Stimulated activated CD4-positive, alpha-beta T cell treated with anti-CD3 and anti-CD28 coated beads, Interleukin-2, amount 100 ng/mL, for 4 hours (primary cell): Measurements from ENCODE around the gene SEC62.

Experiments
- DNase-seq: peaks from one replicate; pipeline ENCODE4 v3.0.0-alpha.2; 2020; ENCODE audit warnings: low read depth

SEC62 gene, protein sequence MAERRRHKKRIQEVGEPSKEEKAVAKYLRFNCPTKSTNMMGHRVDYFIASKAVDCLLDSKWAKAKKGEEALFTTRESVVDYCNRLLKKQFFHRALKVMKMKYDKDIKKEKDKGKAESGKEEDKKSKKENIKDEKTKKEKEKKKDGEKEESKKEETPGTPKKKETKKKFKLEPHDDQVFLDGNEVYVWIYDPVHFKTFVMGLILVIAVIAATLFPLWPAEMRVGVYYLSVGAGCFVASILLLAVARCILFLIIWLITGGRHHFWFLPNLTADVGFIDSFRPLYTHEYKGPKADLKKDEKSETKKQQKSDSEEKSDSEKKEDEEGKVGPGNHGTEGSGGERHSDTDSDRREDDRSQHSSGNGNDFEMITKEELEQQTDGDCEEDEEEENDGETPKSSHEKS

GRCh38 chr3:169966428-169966950 is at the start of gene SEC62:
TSS of gene SEC62 (plus strand) at chr3:169966807. CDS start at chr3:169966823, 16 bp downstream.
- DNase-seq, result peak; percentile 95

- DNase-seq, result no peak
Observed at GRCh38 chr3:169923189-169923588, 43.4 kb upstream of the SEC62 start.

DNA sequence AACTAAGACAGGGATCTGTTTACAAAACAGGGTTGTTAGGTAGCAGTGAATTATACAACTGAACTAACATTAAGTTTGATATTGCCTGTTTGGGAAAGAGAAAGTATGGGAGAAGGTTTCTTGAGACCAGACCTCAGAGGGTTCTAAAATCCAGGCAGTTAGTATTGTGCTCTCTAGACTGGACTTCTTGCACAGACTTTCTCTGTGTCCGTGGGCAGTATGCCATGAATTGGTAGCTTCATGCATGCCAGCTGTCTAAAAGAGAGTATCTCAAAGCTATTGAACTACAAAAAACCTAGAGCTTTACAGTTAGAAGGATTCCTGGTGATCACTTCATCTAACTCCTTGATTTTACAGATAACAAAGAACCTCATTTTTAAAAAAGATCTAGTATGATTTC is 42.8 kb upstream of the SEC62 start:
- no peak for DNase-seq

- no peak for DNase-seq
Observed at GRCh38 chr3:169929830-169930519, 36.6 kb upstream of the SEC62 start.

GRCh38 chr3:169930843-169931242 is 35.8 kb upstream of the SEC62 start:
- no peak for DNase-seq

- DNase-seq, result no peak
Observed at GRCh38 chr3:169931747-169932520, 34.7 kb upstream of the SEC62 start.

GRCh38 chr3:169939320-169939719 is 27.3 kb upstream of the SEC62 start:
- no peak for DNase-seq

DNA sequence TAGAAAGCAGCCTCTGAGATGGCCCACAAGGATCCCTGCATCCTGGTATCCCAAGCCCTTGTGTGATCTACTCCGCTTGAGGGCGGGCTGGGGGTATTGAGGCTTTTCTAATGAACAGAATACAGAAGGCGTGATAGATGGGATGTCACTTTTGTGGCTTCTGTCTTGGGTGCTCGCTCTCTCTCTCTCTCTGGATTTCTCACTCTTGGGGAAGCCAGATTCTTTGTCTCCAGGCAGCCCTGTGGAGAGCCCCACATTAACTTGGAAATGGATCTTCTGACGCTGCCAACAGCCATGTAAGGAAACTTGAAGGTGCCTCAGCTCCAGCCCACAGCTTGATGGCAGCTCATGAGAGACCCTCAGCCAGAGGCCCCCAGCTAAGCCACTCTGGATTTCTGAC is 26.9 kb upstream of the SEC62 start:
- no peak for DNase-seq

GRCh38 chr3:169940470-169941181 is 26.0 kb upstream of the SEC62 start:
- no peak for DNase-seq

DNA sequence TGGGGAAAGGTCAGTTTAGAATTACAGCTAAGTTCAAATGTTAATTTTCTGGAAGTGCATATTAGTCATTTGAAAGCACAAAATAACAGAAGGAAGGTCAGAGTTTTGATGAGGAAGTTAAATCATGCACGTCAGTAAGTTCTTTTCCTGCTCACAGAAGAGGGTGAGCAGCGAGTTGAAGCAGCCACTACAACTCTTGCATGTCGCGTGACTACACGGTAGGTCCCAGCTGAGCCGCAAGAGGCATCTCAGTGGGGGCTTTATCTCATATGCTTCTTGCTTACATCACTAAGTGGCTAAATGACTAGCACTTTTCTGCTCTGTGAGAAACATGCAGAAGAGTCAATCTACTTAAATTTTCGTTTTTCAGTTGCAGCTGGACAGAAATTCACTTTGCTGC is 21.3 kb upstream of the SEC62 start:
- no peak for DNase-seq

DNA sequence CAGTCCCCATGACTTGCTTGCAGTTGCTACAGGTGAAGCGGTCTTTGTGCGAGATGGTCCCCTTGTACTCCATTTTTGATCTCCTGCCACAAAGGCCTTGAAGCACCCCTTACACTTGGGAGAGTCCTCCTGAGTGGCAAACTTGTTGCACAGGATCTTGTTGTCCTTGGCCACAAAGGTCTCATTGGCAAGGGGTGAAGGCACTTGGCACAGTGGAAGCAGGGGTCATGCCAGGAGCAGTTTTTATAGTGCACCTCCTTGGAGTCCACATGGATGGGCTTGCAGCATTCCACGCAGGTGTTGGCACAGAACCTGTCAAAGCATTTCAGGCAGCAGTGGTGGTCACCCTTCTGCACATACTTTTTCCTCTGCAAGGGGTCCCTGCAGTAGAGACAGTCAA is 20.3 kb upstream of the SEC62 start:
- DNase-seq, result no peak

GRCh38 chr3:169948559-169949448 is 17.8 kb upstream of the SEC62 start:
- no peak for DNase-seq

DNA sequence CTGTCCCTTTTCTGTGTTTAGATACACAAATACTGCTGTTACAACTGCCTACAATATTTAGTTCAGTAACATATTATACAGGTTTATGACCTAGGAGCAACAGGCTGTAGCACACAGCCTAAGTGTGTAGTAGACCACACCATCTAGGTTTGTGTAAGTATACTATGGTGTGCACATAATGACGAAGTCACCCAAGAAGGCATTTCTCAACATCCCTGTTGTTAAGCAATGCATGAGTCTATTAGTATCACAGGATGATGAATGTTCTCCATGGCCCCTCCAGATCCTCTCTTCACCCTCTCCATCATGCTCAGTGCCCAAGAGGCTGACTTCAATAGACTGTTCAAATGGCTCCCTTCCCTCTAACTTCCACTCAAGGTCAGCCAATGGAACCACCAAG is 14.6 kb upstream of the SEC62 start:
- no peak for DNase-seq

DNA sequence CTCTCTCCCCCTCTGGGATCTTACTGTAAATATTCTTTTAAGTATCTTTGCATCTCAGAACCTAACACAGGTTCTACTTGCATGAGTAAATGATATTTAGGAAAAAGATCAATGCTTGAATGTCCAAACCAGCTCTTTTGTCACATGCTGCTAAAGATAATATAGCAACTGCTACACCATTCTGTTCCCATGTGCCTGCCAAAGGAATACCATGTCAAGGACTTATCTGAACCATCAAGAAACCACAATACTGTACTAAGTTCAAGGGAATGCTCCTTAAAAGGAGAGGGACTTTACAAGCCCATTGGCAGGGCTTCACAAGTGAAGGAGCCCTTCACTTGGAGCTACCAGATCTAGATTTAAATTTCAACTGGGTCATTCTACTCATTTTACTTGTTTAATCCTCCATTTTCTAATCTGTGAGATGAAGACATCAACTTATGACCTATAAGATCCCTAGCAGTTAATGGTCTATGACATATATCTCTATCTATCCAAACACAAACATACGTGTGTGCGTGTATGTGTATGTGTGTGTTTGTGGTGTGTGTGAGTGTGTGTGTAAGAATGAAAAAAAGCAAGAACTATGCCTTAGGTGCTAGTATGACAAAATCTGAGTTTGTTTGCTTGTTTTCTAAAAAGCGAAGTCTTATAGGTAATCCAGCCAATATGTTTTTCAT is 13.0 kb upstream of the SEC62 start:
- no peak for DNase-seq

DNA sequence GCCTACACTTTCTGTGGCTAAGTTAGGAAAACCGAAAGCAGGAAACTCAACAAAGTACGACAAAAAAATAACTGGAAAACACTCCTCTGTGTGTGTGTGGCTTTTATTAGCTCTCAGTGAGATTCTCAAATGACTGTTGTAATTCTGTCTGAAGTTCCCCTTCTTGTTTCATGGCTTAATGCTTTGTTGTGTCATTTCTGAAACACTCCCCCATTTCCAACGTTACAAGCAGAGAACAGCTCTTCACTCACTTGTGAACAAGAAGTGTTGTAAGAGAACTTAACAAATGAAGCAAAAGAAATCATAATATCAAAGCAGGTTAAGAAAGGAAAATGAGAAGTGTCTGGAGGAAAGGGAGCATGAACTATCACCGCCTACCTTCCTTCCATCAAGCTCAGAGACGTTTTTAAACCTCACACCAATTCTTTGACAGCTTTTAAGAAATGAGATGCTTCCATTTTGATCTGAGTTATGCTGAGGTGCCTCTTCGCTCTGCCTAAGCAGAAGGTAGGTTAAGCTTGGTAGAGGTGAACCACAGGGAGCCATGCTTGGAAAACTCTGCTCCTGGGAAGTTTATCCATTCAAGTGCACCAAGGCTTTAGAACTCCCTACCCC is 12.4 kb upstream of the SEC62 start:
- DNase-seq, result no peak

- DNase-seq, result no peak
Observed at GRCh38 chr3:169955406-169955805, 11.2 kb upstream of the SEC62 start.

DNA sequence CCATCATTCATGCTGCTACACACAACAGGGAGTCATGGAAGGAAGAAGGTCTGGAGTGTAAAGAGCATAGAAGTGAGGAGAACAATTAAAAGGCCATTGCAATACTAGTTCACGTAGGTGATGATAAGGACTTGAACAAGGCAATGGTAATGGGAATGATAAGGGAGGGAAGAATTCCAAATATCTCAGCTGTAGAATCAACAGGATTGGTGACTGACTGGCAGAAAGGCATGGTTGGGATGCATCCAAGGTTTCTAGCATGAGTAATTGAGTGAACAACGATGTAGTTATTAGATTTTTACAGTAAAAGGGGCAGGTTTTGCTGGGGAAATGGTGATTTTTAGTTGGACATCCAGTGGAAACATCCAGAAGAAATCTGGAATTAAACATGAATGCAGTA is 2.4 kb upstream of the SEC62 start:
- DNase-seq, result no peak

DNA sequence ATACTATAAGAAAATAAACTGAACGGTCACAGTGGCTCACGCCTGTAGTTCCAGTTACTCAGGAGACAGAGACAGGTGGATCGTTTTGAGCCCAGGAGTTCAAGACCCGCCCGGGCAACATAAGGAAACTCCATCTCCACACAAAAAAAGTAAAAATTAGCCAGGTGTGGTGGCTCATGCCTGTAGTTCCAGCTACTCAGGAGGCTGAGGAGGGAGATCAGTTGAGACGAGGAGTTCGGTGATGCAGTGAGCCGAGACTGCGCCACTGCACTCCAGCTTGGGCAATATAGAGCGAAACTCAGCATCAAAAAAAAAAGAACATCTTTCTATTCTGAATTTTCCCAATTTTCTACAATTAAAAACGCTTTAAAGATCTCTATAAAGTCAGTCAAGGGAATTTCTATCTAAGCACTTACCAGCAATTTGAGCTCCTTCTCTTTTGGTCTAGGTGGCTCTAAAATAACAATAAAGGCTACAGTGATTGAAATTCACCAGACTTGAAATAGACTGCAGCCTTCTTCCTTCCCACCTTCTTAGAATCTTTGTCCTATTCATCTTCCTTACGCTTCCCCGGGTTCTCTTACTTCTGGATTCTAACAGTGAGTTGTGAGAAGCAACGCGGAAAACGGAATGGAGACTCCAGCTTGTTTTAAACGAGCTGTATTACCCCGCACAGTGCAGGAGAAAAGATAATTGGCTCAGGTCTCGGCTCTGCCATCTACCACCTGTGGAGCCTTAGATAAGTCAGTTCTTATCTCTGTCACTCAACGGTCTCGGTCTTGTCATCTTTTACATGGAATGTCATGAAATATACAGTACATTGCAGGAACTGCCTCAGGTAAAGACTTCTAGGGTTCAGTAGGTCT is 812 bp upstream of the SEC62 start:
- no peak for DNase-seq
